Osteocyte (in vitro differentiated cells): ENCODE measurements around the gene SNU13. TPM values are rescaled to one million over a fixed set of nuclear protein-coding genes. Genes with fewer than 3 reads are reported as not detected.
"Not testable (repeated sequence)": the region's sequence is repeated elsewhere in the genome, so short reads cannot be mapped to it uniquely, and the experiment has no call there.

Source experiments
- DNase-seq: peaks from one replicate; pipeline ENCODE4 v3.0.0; 2021; ENCODE audit warnings: mixed read lengths; ENCODE audit not compliant: unreplicated experiment; ENCODE audit errors: extremely low spot score
- H3K27ac Mint-ChIP-seq: one replicate; pipeline ENCODE4 v1.8.0; 2021; ENCODE audit warnings: mild to moderate bottlenecking, mixed read lengths; ENCODE audit not compliant: unreplicated experiment
- H3K27me3 Mint-ChIP-seq: one replicate; pipeline ENCODE4 v1.8.0; 2021; ENCODE audit warnings: mixed read lengths; ENCODE audit not compliant: unreplicated experiment
- H3K36me3 Mint-ChIP-seq: one replicate; pipeline ENCODE4 v1.8.0; 2021; ENCODE audit warnings: mixed read lengths; ENCODE audit not compliant: unreplicated experiment
- H3K4me1 Mint-ChIP-seq: one replicate; pipeline ENCODE4 v1.8.0; 2021; ENCODE audit warnings: mixed read lengths; ENCODE audit not compliant: unreplicated experiment
- H3K4me3 Mint-ChIP-seq: one replicate; pipeline ENCODE4 v1.8.0; 2021; ENCODE audit warnings: mild to moderate bottlenecking, moderate library complexity, mixed read lengths; ENCODE audit not compliant: unreplicated experiment
- H3K9me3 Mint-ChIP-seq: one replicate; pipeline ENCODE4 v1.8.0; 2021; ENCODE audit warnings: mixed read lengths; ENCODE audit not compliant: unreplicated experiment
- total RNA-seq: library from RNA; stranded (reverse); gene quantifications from 2 replicates; pipeline ENCODE4 v1.2.1, GENCODE V29; 2021
- TF ChIP-seq, protein P1 (sequence below): fragments of 200-600 bp; sonication (generic); IDR thresholded peaks from 2 replicates; pipeline ENCODE4 v1.5.0; 2021; ENCODE audit warnings: antibody characterized with exemption, mild to moderate bottlenecking, moderate library complexity

The SNU13 gene
- total RNA-seq, 1 donor from 2014 or later = 126 TPM

DNA sequence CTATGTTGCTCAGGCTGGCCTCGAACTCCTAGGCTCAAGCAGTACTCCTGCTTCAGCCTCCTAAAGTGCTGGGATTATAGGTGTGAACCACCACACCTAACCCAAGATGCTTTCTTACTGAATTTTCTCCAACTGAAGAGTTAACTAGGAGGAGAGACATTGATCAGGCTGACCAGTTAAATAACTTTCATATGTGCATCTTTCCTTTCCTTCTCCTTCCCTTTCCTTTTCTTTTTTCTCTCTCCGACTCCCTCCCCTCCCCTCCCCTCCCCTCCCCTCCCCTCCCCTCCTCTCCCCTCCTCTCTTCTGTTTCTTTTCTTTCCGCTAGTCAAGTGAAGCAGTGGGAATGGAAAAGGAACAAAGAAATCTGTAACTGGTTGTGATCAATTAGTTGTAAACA lies 40.9 kb downstream of the SNU13 start:
- no peak for DNase-seq
- H3K4me1 Mint-ChIP-seq = no peaks in the 10 kb centered on the region
- H3K36me3 Mint-ChIP-seq = peaks cover 28% of the 10 kb centered on the region
- TF ChIP-seq, protein P1, sequence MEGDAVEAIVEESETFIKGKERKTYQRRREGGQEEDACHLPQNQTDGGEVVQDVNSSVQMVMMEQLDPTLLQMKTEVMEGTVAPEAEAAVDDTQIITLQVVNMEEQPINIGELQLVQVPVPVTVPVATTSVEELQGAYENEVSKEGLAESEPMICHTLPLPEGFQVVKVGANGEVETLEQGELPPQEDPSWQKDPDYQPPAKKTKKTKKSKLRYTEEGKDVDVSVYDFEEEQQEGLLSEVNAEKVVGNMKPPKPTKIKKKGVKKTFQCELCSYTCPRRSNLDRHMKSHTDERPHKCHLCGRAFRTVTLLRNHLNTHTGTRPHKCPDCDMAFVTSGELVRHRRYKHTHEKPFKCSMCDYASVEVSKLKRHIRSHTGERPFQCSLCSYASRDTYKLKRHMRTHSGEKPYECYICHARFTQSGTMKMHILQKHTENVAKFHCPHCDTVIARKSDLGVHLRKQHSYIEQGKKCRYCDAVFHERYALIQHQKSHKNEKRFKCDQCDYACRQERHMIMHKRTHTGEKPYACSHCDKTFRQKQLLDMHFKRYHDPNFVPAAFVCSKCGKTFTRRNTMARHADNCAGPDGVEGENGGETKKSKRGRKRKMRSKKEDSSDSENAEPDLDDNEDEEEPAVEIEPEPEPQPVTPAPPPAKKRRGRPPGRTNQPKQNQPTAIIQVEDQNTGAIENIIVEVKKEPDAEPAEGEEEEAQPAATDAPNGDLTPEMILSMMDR = no peak
- no peaks in the 10 kb centered on the region for H3K27me3 Mint-ChIP-seq
- H3K9me3 Mint-ChIP-seq = no peaks in the 10 kb centered on the region
- no peak overlapping the region for H3K27ac Mint-ChIP-seq
- no peak overlapping the region for H3K4me3 Mint-ChIP-seq

DNA sequence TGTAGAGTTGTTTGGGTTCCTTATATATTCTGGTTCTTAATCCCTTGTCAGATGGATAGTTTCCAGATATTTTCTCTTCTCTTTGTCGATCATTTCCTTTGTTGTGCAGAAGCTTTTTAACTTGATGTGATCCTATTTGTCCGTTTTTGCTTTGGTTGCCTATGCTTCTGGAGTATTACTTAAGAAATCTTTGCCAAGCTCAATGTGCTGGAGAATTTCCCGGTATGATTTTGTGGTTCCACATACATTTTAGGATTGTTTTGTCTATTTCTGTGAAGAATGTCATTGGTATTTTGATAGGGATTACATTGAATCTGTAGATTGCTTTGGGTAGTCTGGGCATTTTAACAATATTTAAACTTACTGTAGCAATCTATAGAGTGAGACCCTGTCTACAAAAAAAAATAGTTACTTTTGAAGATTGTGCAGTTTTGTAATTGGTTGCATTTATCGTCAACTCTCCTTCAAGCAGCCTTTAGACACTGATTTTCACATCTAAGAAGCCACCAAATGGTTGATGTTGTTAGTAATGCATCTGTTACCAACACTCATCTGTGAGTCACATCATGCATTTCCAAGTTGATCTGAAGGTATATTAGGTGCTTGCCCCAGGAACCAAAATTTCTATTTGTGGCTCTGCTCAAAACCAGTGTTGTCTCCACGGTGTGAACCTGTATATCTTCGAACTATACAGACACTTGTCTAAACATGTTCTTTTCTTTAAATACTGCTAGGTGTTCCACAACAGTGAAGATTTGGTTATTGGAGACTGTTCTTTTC lies 46.1 kb downstream of the SNU13 start:
- Mint-ChIP-seq H3K9me3 (no peaks in the 10 kb centered on the region), H3K36me3 (peaks cover 34% of the 10 kb centered on the region), H3K27ac (no peak overlapping the region), H3K4me1 (no peaks in the 10 kb centered on the region), H3K27me3 (no peaks in the 10 kb centered on the region), H3K4me3 (no peak overlapping the region)
- TF ChIP-seq, protein P1 = no peak
- DNase-seq = no peak

DNA sequence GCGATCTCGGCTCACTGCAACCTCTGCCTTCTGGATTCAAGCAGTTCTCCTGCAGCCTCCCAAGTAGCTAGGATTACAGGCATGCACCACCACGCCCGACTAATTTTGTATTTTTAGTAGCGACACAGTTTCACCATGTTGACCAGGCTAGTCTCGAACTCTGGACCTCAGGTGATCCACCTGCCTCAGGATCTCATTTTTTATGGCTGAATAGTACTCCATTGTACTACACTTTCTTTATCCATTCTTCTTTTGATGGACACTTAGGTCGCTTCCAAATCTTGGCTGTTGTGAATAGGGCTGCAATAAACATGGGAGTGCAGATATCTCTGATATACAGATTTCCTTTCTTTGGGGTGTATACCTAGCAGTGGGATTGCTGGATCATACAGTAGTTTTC lies 46.8 kb downstream of the SNU13 start:
- H3K4me3 Mint-ChIP-seq = no peak overlapping the region

DNA sequence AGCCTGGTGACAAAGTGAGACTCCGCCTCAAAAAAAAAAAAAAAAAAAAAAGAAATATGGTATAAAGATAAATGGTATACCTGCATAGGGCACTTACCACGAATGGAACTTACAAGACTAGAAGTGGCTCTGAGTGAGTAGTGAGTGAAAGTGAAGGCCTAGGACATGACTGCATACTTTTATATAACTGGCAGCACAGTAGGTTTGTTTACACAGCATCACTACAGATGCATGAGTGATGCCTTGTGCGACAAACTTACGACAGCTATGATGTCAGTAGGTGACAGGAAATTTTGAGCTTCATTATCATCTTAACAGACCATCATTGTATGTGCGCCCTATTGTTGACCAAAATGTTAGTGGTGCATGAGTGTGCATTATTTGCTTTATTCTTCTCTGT lies 49.9 kb downstream of the SNU13 start:
- no peak overlapping the region for H3K4me3 Mint-ChIP-seq
- DNase-seq = no peak
- TF ChIP-seq, protein P1 = no peak
- no peak overlapping the region for H3K27ac Mint-ChIP-seq
- no peaks in the 10 kb centered on the region for H3K9me3 Mint-ChIP-seq
- H3K4me1 Mint-ChIP-seq = no peaks in the 10 kb centered on the region
- peaks cover 47% of the 10 kb centered on the region for H3K36me3 Mint-ChIP-seq
- no peaks in the 10 kb centered on the region for H3K27me3 Mint-ChIP-seq

More for the DNA sequence above, 46.8 kb downstream of the SNU13 start:
- DNase-seq = no peak
- TF ChIP-seq, protein P1 = no peak
- peaks cover 36% of the 10 kb centered on the region for H3K36me3 Mint-ChIP-seq
- H3K27ac Mint-ChIP-seq = no peak overlapping the region
- no peaks in the 10 kb centered on the region for H3K4me1 Mint-ChIP-seq
- H3K9me3 Mint-ChIP-seq = no peaks in the 10 kb centered on the region
- H3K27me3 Mint-ChIP-seq = no peaks in the 10 kb centered on the region

DNA sequence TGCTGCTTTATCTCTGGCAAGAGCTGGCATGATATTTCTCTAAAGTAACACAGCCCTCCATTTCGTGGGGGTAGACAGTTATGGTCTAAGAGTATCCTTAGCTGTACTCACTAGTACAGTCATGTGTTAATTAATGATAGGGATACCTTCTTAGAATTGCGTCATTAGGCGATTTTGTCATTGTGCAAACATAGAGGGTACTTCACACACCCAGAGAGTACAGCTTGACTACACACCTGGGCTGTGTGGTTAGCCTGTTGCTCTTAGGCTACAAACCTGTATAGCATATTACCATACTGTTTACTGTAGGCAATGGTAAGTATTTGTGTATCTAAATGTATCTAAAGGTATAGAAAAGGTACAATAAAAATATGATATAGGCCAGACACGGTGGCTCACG lies 50.5 kb downstream of the SNU13 start:
- no peaks in the 10 kb centered on the region for H3K27me3 Mint-ChIP-seq
- no peaks in the 10 kb centered on the region for H3K9me3 Mint-ChIP-seq
- H3K36me3 Mint-ChIP-seq = peaks cover 48% of the 10 kb centered on the region
- TF ChIP-seq, protein P1 = no peak
- DNase-seq = no peak
- H3K4me1 Mint-ChIP-seq = no peaks in the 10 kb centered on the region
- no peak overlapping the region for H3K4me3 Mint-ChIP-seq
- H3K27ac Mint-ChIP-seq = no peak overlapping the region

DNA sequence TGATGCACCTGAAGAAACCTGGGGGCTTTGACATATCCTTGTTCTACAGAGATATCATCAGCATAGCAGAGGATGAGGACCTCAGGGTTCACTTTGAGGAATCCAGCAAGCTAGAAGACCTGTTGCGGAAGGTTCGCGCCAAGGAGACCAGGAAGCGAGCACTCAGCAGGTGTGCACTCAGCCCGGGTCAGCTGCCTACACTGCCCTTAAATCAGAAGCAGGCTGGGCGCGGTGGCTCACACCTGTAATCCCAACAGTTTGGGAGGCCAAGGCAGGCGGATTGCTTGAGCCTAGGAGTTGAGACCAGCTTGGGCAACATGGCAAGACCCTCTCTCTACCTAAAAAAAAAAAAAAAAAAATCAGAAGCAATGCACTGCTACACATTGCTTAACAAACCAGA lies 51.0 kb downstream of the SNU13 start:
- H3K27me3 Mint-ChIP-seq, H3K27ac Mint-ChIP-seq, DNase-seq, H3K4me1 Mint-ChIP-seq, H3K9me3 Mint-ChIP-seq, H3K4me3 Mint-ChIP-seq: not testable (repeated sequence)
- H3K36me3 Mint-ChIP-seq = peaks cover 48% of the 10 kb centered on the region
